GM23338 (cell line): ENCODE data around the gene VWA3B. TPM values are rescaled to one million over a fixed set of nuclear protein-coding genes. Genes with fewer than 3 reads are reported as not detected.

Source experiments
- ATAC-seq: fragments of 200-7000 bp; cut with Tn5 transposase; 3 replicates; pipeline ENCODE4 v1.9.1; 2020
- DNase-seq: peaks from one replicate; pipeline ENCODE4 v3.0.0-alpha.2; 2015; ENCODE audit warnings: low spot score
- H2AFZ ChIP-seq: fragments of 200-600 bp; sonication (generic); 2 replicates; pipeline ENCODE4 v1.8.0; 2016; ENCODE audit warnings: antibody characterized with exemption, mild to moderate bottlenecking, moderate library complexity
- H3F3A ChIP-seq: fragments of 200-600 bp; sonication (generic); replicated peaks from 2 replicates; pipeline ENCODE4 v1.8.0; 2017; ENCODE audit warnings: antibody characterized with exemption, mixed run types, low read depth
- H3K27ac ChIP-seq: fragments of 200-600 bp; sonication (generic); 2 replicates; pipeline ENCODE4 v1.6.1; 2016; ENCODE audit warnings: low read depth
- H3K27me3 ChIP-seq: fragments of 200-600 bp; sonication (generic); 2 replicates; pipeline ENCODE4 v1.8.0; 2016; ENCODE audit warnings: mild to moderate bottlenecking, mixed run types, moderate library complexity; ENCODE audit not compliant: insufficient read depth
- H3K36me3 ChIP-seq: fragments of 200-600 bp; sonication (generic); 2 replicates; pipeline ENCODE4 v1.8.0; 2016; ENCODE audit warnings: mild to moderate bottlenecking; ENCODE audit not compliant: insufficient read depth
- H3K4me1 ChIP-seq: fragments of 200-600 bp; sonication (generic); 2 replicates; pipeline ENCODE4 v1.8.0; 2016; ENCODE audit warnings: mild to moderate bottlenecking, moderate library complexity; ENCODE audit not compliant: insufficient read depth
- H3K4me2 ChIP-seq: fragments of 200-600 bp; sonication (generic); 2 replicates; pipeline ENCODE4 v1.7.1; 2017; ENCODE audit warnings: mixed run types
- H3K4me3 ChIP-seq: fragments of 200-600 bp; sonication (generic); 2 replicates; pipeline ENCODE4 v1.6.1; 2016; ENCODE audit warnings: mixed run types
- H3K79me2 ChIP-seq: fragments of 200-600 bp; sonication (generic); replicated peaks from 2 replicates; pipeline ENCODE4 v1.8.0; 2017; ENCODE audit warnings: mild to moderate bottlenecking; ENCODE audit not compliant: insufficient read depth
- H3K9me2 ChIP-seq: fragments of 200-600 bp; sonication (generic); 2 replicates; pipeline ENCODE4 v1.8.0; 2017; ENCODE audit not compliant: insufficient read depth
- H4K20me1 ChIP-seq: fragments of 200-600 bp; sonication (generic); replicated peaks from 2 replicates; pipeline ENCODE4 v1.8.0; 2017; ENCODE audit warnings: mild to moderate bottlenecking; ENCODE audit not compliant: insufficient read depth
- H3K27ac Mint-ChIP-seq: 2 replicates; pipeline ENCODE4 v1.8.0; 2020; ENCODE audit warnings: inconsistent platforms, mild to moderate bottlenecking, moderate library complexity, mixed read lengths
- H3K27me3 Mint-ChIP-seq: 3 replicates; pipeline ENCODE4 v1.8.0; 2022; ENCODE audit warnings: low read depth, mild to moderate bottlenecking, moderate library complexity, mixed read lengths, inconsistent platforms; ENCODE audit not compliant: insufficient read depth, poor library complexity
- H3K36me3 Mint-ChIP-seq: 3 replicates; pipeline ENCODE4 v1.8.0; 2021; ENCODE audit warnings: low read depth, mild to moderate bottlenecking, inconsistent platforms, moderate library complexity, mixed read lengths
- H3K4me1 Mint-ChIP-seq: 3 replicates; pipeline ENCODE4 v1.8.0; 2020; ENCODE audit warnings: mild to moderate bottlenecking, inconsistent platforms, mixed read lengths
- H3K4me3 Mint-ChIP-seq: 3 replicates; pipeline ENCODE4 v1.8.0; 2021; ENCODE audit warnings: moderate library complexity, mild to moderate bottlenecking, inconsistent platforms, mixed read lengths
- H3K9me3 Mint-ChIP-seq: 3 replicates; pipeline ENCODE4 v1.8.0; 2020; ENCODE audit warnings: moderate library complexity, mild to moderate bottlenecking, inconsistent platforms, mixed read lengths
- JUNB ChIP-seq: IDR thresholded peaks from one replicate; pipeline ENCODE4 v1.6.1; 2016; ENCODE audit warnings: antibody characterized with exemption; ENCODE audit not compliant: unreplicated experiment
- NANOG ChIP-seq: IDR thresholded peaks from 2 replicates; pipeline ENCODE4 v1.6.1; 2016; ENCODE audit warnings: antibody characterized with exemption, borderline replicate concordance
- POLR2AphosphoS5 ChIP-seq: IDR thresholded peaks from 2 replicates; pipeline ENCODE4 v1.6.1; 2016; ENCODE audit warnings: antibody characterized with exemption, low read depth
- REST ChIP-seq: IDR thresholded peaks from one replicate; pipeline ENCODE4 v1.6.1; 2018; ENCODE audit warnings: antibody characterized with exemption; ENCODE audit not compliant: unreplicated experiment
- STAT1 ChIP-seq: IDR thresholded peaks from one replicate; pipeline ENCODE4 v1.6.1; 2016; ENCODE audit warnings: antibody characterized with exemption; ENCODE audit not compliant: unreplicated experiment
- ZNF114 ChIP-seq: fragments of 250-450 bp; sonication (Bioruptor Pico); IDR thresholded peaks from 2 replicates; pipeline ENCODE4 v1.5.0; 2020; ENCODE audit warnings: mild to moderate bottlenecking, moderate library complexity
- ZNF331 ChIP-seq: fragments of 250-450 bp; sonication (Bioruptor Pico); IDR thresholded peaks from 2 replicates; pipeline ENCODE4 v1.5.0; 2020; ENCODE audit warnings: low read depth, mild to moderate bottlenecking, moderate library complexity
- polyA plus RNA-seq: library from polyadenylated mRNA; unstranded; fragments of >200 nt; fragmentation: Nextera tagmentation; extraction: Ambion mirVana; gene quantifications from 2 replicates; pipeline ENCODE4 v1.2.1, GENCODE V29; 2016
- total RNA-seq: library from RNA; depleted of rRNA; stranded (reverse); fragments of >200 nt; shearing (Covaris generic); gene quantifications from 2 replicates; pipeline ENCODE4 v1.2.3, GENCODE V29; 2014
- TF ChIP-seq, protein P1 (sequence below), 2 experiments: fragments of 200-600 bp in 1 of 2; sonication (generic) in 1 of 2; conservative IDR thresholded peaks; 2 replicates each; pipeline versions ENCODE4 v1.5.1 to v1.6.1; 2016 to 2017; ENCODE audit warnings: antibody characterized with exemption in 2 of 2, low read depth in 2 of 2, mild to moderate bottlenecking in 2 of 2, moderate library complexity in 1 of 2
- TF ChIP-seq, protein P2 (sequence below): fragments of 250-450 bp; sonication (Bioruptor Pico); IDR thresholded peaks from 2 replicates; pipeline ENCODE4 v1.5.0; 2020; ENCODE audit warnings: mild to moderate bottlenecking, moderate library complexity

VWA3B gene
- total and polyA plus RNA-seq, 2 experiments from 2014 or later: not detected

DNA sequence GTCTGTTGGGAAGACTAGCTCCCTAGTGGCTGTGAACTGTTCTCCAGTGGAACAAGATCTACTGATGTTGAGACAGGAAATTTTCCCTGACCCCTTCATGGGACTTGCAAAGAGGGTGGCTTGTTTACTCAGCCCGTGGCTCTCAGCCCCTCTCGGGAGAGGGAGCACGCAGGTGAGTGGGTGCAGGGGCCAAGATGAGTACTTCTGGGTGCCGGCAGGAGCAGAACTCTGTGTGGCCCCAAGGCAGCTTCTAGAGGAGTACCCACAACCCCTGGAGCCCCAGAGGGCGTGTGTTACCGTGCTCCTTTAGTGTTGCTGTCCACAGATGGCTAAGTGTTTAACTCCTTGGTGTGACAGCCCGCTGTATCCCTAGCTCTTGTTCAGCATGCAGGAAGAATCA, 191.1 kb downstream of the VWA3B start:
- Histone ChIP-seq H3K27me3 (no peaks in the 10 kb centered on the region), H3F3A (no peaks in the 10 kb centered on the region), H3K79me2 (no peaks in the 10 kb centered on the region), H3K4me2 (no peak overlapping the region), H3K4me3 (no peak overlapping the region), H3K36me3 (no peaks in the 10 kb centered on the region), H3K4me1 (no peaks in the 10 kb centered on the region; the same call in 1 of the 2 replicates), H4K20me1 (no peaks in the 10 kb centered on the region), H3K9me2 (peaks cover 3% of the 10 kb centered on the region; the same call in 1 of the 2 replicates), H3K27ac (no peak overlapping the region), H2AFZ (no peak overlapping the region)
- Mint-ChIP-seq H3K36me3 (no peaks in the 10 kb centered on the region; the same call in 2 of the 3 replicates), H3K27ac (no peak overlapping the region), H3K27me3 (peaks cover 12% of the 10 kb centered on the region), H3K4me1 (peaks cover 14% of the 10 kb centered on the region), H3K4me3 (no peak overlapping the region), H3K9me3 (peaks cover 5% of the 10 kb centered on the region; the same call in 2 of the 3 replicates)
- ATAC-seq: no peak
- DNase-seq: no peak
- TF ChIP-seq STAT1 (no peak), ZNF114 (CRISPR knock-in tag) (no peak), ZNF331 (CRISPR knock-in tag) (no peak), JUNB (no peak), REST (no peak), NANOG (no peak), POLR2AphosphoS5 (no peak)
- TF ChIP-seq, protein P1, sequence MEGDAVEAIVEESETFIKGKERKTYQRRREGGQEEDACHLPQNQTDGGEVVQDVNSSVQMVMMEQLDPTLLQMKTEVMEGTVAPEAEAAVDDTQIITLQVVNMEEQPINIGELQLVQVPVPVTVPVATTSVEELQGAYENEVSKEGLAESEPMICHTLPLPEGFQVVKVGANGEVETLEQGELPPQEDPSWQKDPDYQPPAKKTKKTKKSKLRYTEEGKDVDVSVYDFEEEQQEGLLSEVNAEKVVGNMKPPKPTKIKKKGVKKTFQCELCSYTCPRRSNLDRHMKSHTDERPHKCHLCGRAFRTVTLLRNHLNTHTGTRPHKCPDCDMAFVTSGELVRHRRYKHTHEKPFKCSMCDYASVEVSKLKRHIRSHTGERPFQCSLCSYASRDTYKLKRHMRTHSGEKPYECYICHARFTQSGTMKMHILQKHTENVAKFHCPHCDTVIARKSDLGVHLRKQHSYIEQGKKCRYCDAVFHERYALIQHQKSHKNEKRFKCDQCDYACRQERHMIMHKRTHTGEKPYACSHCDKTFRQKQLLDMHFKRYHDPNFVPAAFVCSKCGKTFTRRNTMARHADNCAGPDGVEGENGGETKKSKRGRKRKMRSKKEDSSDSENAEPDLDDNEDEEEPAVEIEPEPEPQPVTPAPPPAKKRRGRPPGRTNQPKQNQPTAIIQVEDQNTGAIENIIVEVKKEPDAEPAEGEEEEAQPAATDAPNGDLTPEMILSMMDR (conservative IDR thresholded peaks at IDR 0.05; ENCODE audit: low read depth in 2 of 2): no peak
- TF ChIP-seq, protein P2, sequence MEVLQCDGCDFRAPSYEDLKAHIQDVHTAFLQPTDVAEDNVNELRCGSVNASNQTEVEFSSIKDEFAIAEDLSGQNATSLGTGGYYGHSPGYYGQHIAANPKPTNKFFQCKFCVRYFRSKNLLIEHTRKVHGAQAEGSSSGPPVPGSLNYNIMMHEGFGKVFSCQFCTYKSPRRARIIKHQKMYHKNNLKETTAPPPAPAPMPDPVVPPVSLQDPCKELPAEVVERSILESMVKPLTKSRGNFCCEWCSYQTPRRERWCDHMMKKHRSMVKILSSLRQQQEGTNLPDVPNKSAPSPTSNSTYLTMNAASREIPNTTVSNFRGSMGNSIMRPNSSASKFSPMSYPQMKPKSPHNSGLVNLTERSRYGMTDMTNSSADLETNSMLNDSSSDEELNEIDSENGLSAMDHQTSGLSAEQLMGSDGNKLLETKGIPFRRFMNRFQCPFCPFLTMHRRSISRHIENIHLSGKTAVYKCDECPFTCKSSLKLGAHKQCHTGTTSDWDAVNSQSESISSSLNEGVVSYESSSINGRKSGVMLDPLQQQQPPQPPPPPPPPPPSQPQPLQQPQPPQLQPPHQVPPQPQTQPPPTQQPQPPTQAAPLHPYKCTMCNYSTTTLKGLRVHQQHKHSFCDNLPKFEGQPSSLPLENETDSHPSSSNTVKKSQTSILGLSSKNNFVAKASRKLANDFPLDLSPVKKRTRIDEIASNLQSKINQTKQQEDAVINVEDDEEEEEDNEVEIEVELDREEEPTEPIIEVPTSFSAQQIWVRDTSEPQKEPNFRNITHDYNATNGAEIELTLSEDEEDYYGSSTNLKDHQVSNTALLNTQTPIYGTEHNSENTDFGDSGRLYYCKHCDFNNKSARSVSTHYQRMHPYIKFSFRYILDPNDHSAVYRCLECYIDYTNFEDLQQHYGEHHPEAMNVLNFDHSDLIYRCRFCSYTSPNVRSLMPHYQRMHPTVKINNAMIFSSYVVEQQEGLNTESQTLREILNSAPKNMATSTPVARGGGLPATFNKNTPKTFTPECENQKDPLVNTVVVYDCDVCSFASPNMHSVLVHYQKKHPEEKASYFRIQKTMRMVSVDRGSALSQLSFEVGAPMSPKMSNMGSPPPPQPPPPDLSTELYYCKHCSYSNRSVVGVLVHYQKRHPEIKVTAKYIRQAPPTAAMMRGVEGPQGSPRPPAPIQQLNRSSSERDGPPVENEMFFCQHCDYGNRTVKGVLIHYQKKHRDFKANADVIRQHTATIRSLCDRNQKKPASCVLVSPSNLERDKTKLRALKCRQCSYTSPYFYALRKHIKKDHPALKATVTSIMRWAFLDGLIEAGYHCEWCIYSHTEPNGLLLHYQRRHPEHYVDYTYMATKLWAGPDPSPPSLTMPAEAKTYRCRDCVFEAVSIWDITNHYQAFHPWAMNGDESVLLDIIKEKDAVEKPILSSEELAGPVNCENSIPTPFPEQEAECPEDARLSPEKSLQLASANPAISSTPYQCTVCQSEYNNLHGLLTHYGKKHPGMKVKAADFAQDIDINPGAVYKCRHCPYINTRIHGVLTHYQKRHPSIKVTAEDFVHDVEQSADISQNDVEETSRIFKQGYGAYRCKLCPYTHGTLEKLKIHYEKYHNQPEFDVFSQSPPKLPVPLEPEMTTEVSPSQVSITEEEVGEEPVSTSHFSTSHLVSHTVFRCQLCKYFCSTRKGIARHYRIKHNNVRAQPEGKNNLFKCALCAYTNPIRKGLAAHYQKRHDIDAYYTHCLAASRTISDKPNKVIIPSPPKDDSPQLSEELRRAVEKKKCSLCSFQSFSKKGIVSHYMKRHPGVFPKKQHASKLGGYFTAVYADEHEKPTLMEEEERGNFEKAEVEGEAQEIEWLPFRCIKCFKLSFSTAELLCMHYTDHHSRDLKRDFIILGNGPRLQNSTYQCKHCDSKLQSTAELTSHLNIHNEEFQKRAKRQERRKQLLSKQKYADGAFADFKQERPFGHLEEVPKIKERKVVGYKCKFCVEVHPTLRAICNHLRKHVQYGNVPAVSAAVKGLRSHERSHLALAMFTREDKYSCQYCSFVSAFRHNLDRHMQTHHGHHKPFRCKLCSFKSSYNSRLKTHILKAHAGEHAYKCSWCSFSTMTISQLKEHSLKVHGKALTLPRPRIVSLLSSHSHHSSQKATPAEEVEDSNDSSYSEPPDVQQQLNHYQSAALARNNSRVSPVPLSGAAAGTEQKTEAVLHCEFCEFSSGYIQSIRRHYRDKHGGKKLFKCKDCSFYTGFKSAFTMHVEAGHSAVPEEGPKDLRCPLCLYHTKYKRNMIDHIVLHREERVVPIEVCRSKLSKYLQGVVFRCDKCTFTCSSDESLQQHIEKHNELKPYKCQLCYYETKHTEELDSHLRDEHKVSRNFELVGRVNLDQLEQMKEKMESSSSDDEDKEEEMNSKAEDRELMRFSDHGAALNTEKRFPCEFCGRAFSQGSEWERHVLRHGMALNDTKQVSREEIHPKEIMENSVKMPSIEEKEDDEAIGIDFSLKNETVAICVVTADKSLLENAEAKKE (CRISPR knock-in tag): no peak
